C4-2B (cell line): ENCODE results near the gene PCDHGA1.

ENCODE experiments used
- H3K27ac ChIP-seq: fragments of 450-650 bp; 2 replicates; pipeline ENCODE4 v1.5.1; 2017
- CTCF ChIP-seq: fragments of 450-650 bp; conservative IDR thresholded peaks from 2 replicates; pipeline ENCODE4 v1.5.1; 2017; ENCODE audit warnings: mild to moderate bottlenecking
- ZFX ChIP-seq: fragments of 450-650 bp; IDR thresholded peaks from 2 replicates; pipeline ENCODE4 v1.6.1; 2017

The PCDHGA1 gene

GRCh38 chr5:141501761-141502160 lies 171.4 kb downstream of the PCDHGA1 start:
- TF ChIP-seq ZFX (no peak), CTCF (no peak)
- H3K27ac ChIP-seq = no peak overlapping the region

GRCh38 chr5:141503681-141504080 lies 173.4 kb downstream of the PCDHGA1 start:
- no peak overlapping the region for H3K27ac ChIP-seq
- TF ChIP-seq ZFX (no peak), CTCF (no peak)

GRCh38 chr5:141504216-141504615 lies 173.9 kb downstream of the PCDHGA1 start:
- no peak overlapping the region for H3K27ac ChIP-seq
- TF ChIP-seq ZFX = no peak

- no peak for TF ChIP-seq CTCF
- no peak for TF ChIP-seq ZFX
- no peak overlapping the region for H3K27ac ChIP-seq
Measured at GRCh38 chr5:141506381-141507155, 176.3 kb downstream of the PCDHGA1 start.

GRCh38 chr5:141507387-141508091 lies 177.2 kb downstream of the PCDHGA1 start:
- no peak for TF ChIP-seq ZFX
- no peak for TF ChIP-seq CTCF
- no peak overlapping the region for H3K27ac ChIP-seq

- H3K27ac ChIP-seq = no peak overlapping the region
- no peak for TF ChIP-seq CTCF
Measured at GRCh38 chr5:141508440-141508797, 178.1 kb downstream of the PCDHGA1 start.

- TF ChIP-seq ZFX (no peak), CTCF (no peak)
- no peak overlapping the region for H3K27ac ChIP-seq
Measured at GRCh38 chr5:141508798-141509611, 178.7 kb downstream of the PCDHGA1 start.
